Hindlimb muscle (tissue), 1 donor: Measurements from ENCODE around the gene NDUFAF2. TPM values are rescaled to one million over a fixed set of nuclear protein-coding genes. Genes with fewer than 3 reads are reported as not detected.
A peak's percentile ranks its signal among the peaks of the same experiment; 100 is the strongest.
"Not testable (repeated sequence)": the region's sequence is repeated elsewhere in the genome, so short reads cannot be mapped to it uniquely, and the experiment has no call there.

Experiments
- DNase-seq: peaks from one replicate; pipeline ENCODE4 v3.0.0-alpha.2; 2013
- polyA plus RNA-seq: library from polyadenylated mRNA; unstranded; fragments of 120-200 nt; gene quantifications from one replicate; pipeline ENCODE4 v1.2.1, GENCODE V29; 2013; ENCODE audit not compliant: insufficient read length

The NDUFAF2 gene
- polyA plus RNA-seq, 1 donor = 25.9 TPM

DNA sequence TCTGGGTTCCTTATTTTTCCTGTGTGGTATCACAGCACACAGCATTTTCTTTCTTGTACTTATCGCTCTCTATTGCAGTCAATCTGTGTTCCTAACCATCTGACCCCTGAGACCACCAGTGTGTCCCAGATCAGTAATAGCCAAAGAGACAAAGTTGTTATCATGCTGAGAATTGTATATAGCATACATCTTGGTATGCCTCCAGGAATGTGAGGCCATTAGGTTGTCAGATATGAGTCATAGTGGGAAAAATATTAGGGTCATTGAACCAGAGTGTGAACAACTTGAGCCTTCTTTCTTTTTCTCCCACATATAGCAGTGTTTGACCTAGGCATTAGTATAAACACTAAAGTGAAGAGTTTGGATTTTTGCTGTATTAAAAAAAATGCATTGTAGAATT is 106.3 kb downstream of the NDUFAF2 start:
- no peak for DNase-seq

DNA sequence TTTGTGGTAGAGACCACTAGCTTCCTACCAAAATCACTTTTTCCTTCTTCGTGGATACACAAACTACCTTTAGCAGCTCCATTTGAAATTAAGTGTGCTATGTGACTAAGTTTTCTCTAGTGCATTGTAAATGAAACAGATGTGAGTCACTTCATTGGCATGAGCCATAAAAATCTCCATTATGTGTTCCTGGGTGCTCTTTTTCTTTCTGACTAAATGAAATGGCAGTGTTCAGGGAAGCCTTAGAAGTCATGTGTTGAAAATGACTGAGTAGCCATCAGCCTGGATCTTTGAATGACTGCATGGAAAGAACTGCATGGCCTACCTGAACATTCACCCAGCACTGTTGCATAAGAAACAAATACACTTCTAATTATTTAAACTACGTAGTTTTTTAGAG is 107.9 kb downstream of the NDUFAF2 start:
- DNase-seq = no peak

GRCh38 chr5:61053937-61054336 is 108.9 kb downstream of the NDUFAF2 start:
- DNase-seq = no peak

GRCh38 chr5:61055434-61056006 is 110.5 kb downstream of the NDUFAF2 start:
- peak; percentile 6 for DNase-seq

- DNase-seq = no peak
These were observed 114.5 kb downstream of the NDUFAF2 start for GRCh38 chr5:61059499-61059898.

DNA sequence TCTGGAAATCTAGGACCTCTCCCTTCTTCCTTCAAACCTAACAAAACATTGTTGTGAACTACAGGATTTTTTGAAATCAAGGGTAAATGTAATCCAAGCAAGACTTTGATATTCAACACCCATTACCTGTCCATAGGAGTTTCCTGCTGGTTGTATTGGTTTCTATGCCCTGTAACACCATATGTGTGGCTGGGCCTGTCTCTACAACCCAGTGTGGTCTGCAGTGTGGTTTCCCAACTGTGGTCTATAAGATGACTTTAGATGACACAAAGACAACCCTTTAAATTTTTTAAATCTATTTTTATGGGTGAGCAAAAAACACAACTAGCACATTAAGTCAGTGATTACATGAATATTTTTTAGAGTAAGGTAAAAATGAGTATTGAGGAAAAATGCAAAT is 124.1 kb downstream of the NDUFAF2 start:
- DNase-seq = no peak

DNA sequence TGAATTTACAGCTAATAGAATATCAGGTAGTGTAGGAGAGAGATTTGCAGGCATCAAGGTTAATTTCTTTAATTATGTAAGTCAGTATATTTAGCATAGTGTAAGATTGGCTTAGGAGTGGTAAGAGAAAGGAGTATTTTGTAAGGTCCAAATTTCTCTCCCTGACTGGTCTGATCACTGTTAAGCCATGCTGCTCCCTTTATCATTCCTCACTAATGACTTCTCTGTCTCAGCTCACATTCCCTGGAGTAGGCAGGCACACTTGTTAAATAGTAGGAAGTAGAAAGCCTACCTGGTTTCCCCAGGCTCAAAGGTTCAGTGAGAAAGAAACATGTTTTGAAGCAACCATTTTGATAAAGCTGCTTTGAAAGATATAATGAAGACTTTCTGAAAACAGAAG is 126.5 kb downstream of the NDUFAF2 start:
- no peak for DNase-seq

DNA sequence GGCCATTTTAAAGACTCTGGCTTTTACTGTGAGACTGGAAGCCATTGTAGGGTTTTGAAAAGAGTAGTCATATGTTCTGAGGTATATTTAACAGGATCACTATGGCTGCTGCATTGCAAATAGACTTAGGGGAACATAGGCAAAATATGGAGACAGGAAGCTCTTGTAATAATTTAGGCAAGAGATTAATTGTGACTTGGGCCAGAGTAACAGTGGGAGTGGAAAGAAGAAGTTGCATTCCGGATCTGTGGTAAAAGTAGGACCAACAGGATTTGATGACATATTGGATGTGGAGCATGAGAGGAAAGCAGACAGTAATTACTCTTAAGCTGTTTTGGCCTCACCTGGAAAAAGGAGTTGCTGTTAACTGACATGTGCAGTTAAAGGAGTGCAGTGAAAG is 131.6 kb downstream of the NDUFAF2 start:
- no peak for DNase-seq

- peak; percentile 23 for DNase-seq
These were observed 136.7 kb downstream of the NDUFAF2 start for GRCh38 chr5:61081741-61082140.

DNA sequence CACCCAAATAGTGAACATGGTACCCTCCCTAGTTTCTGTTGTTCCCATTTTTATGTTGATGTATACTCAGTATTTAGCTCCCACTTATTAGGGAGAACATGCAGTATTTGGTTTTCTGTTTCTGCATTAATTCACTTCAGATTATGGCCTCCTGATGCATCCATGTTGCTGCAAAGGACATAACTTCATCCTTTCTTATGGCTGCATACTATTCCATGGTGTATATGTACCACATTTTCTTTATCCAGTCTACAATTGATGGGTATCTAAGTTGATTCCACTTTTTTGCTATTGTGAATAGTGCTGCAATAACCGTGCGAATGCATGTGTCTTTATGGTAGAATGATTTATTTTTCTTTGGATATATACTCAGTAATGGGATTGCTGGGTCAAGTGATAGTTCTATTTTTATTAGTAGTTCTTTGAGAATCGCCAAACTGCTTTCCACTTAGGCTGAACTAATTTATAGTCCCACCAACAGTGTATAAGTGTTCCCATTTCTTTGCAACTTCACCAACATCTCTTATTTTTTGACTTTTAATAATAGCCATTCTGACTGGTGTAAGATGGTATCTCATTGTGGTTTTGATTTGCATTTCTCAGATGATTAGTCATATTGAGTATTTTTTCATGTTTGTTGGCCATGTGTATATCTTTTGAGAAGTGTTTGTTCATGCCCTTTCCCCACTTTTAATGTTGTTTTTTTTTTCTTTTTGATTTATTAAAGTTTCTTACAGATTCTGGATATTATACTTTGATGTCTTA is 137.7 kb downstream of the NDUFAF2 start:
- no peak for DNase-seq

GRCh38 chr5:61084658-61085057 is 139.7 kb downstream of the NDUFAF2 start:
- DNase-seq = no peak

GRCh38 chr5:61085885-61086284 is 140.9 kb downstream of the NDUFAF2 start:
- no peak for DNase-seq

GRCh38 chr5:61087921-61088320 is 142.9 kb downstream of the NDUFAF2 start:
- DNase-seq = no peak

DNA sequence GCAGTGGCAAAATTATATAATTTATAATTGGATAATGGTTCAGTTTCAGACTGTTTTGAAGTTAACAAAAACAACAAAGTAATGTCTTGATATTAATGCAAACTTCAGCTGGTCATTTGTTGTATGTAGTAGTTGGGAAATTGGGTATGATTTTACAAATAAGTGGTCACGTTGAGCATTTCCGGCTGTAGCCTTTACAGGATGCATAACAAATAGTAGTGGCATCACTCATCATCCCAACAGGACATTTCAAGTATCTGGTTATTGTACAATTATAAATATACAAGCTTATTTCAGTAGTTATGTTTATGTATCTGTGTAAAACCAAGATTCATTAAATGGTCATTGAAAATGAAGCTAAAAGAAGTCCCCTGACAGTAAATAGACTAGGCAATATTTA is 144.3 kb downstream of the NDUFAF2 start:
- no peak for DNase-seq

DNA sequence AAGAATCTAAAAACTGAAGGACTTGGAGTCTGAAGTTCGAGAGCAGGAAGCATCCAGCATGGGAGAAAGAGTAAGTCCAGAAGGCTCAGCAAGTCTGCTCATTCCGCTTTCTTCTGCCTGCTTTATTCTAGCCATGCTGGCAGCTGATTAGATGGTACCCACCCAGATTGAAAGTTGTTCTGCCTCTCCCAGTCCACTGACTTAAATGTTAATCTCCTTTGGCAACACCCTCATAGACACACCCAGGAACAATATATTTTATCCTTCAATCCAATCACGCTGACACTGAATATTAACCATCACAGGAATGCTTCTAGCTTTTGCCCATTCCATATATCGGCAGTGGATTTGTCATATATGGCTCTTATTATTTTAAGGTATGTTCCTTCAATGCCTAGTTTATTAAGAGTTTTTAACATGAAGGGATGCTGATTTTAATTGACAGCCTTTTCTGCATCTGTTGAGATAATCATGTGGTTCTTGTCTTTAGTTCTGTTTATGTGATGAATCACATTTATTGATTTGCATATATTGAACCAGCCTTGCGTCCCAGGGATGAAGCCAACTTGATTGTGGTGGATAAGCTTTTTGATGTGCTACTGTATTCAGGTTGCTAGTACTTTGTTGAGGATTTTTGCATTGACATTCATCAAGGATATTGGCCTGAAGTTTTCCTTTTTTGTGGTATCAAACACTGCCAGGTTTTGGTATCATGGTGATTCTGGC is 148.2 kb downstream of the NDUFAF2 start:
- not testable (repeated sequence) for DNase-seq

DNA sequence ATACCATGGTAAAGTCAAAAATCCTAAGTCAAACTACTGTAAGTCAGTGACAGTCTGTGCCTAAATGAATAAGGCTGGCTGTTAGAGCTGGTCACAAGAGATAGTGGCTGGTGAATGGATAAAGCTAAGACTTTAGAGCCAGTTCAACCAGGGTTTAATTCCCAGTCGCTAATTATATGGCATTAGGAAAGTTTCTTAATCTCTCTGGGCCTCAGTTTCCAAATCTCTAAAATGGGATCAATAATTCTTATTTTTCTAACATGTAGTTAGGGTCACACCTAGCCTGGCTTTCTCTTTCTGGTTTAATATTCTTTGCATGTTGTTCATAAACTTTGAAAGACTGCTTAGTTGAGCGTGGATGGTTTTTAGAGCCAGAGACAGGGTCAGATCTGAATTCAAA is 152.5 kb downstream of the NDUFAF2 start:
- no peak for DNase-seq

- no peak for DNase-seq
These were observed 153.4 kb downstream of the NDUFAF2 start for GRCh38 chr5:61098251-61098995.

DNA sequence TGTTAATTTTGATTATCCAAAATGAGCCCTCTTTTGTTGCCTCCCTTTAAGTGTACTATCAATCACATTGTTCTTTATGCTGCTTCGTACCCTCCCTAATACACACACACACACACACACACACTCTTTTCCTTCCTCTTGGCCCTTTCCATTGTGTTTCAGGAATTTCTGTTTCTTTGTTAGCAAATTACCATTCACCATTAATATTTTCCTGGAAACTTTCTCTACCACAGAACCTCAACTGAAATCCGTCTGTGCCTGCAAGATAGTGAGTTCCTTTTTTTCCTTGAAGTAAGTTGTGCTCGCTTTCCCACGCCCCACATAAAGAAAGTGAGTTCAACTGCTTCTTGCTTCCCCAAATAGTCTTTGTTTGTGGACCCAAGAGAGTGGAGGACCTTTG is 155.4 kb downstream of the NDUFAF2 start:
- DNase-seq = no peak

DNA sequence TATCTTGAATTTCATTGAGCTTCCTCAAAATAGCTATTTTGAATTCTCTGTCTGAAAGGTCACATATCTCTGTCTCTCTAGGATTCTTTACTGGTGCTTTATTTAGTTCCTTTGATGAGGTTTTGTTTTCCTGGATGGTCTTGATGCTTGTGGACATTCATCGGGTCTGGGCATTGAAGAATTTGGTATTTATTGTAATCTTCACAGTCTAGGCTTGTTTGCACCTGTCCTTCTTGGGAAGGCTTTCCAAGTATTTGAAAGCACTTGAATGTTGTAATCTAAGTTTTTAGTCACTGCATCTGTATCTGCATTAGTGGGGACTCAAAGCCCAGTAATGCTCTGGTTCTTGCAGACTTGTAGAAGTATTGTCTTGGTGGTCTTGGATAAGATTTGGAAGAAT is 169.4 kb downstream of the NDUFAF2 start:
- DNase-seq = no peak

GRCh38 chr5:61115968-61116367 is 171.0 kb downstream of the NDUFAF2 start:
- DNase-seq = no peak

- DNase-seq = no peak
These were observed 174.1 kb downstream of the NDUFAF2 start for GRCh38 chr5:61119066-61119465.

DNA sequence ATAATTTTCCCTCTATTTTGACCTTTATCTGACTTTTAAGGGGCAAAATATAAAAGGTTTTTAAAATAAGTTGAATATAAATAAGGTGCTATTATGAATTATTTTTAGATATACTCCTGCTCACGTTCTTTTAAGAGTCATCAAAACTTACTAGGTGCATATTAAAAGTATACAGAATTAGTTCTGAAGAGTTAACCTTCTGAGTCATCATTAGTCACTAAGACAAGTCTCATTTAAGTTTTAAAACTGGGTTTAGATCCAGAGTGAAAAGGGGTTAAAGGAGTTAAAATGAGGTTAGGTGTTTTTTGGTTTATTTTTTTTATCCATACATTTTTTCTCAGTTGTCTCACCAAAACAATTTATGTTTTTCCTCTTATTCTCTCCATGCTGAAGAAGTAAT is 175.5 kb downstream of the NDUFAF2 start:
- no peak for DNase-seq

DNA sequence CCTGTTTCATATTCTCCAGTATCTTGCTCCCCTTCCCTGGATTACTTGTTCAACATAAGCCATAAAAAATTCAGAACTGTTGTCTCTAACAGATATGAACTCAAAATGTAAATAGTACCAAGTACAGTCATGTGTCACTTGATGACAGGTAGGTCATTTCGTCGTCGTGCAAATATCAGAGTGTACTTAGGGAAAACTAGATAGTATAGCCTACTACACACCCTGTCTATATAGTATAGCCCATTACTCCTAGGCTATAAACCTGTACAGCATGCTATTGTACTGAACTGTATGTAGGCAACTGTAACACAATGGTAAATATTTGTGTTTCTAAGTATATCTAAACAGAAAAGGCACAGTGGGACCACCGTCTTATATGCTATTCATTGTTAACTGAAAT is 178.1 kb downstream of the NDUFAF2 start:
- no peak for DNase-seq
